ENCODE measurements around the gene PPP1R15A.

DNA sequence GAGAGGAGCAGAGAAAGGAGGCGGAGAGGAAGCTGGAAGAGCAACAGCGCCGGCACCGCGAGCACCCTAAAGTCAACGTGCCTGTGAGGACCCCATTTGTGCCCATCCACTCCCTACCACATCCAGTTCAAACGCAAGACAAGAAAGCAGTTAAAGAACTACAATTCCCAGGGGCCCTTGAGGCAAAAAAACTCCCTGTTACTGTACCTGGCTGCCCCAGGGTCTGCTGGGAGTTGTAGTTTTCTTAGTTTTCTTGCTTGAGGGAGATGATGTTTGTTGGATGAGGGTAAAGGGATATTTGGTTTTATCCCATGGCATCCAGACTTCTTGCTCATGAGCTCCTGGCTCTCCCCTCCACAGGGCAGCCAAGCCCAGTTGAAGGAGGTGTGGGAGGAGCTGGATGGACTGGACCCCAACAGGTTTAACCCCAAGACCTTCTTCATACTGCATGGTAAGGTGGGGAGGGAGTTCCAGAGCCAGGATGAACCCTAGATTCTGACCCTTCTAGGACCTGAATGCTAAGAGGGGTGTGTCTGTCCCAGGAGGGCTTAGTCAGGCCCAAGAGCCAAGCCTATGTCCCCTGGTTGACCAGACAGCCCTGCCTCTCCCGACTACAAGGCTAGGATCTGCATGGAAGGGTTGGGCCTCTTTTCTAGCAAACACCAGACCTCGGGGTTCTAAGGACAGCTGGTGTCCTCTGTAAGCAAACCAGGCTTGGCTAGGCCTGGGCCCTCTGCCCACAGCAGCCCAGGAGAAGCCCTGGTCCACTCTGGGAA lies 41.1 kb downstream of the PPP1R15A start:
- TF ChIP-seq EZH2phosphoT487 (conservative IDR thresholded peaks at IDR 0.05; ENCODE audit: low read length) (no peak), CTCF (IDR thresholded peaks at IDR 0.05; ENCODE audit: insufficient read depth, low read length, poor library complexity, severe bottlenecking) (no peak)
